Ectodermal cell (in vitro differentiated cells): Measurements from ENCODE around the gene TRIM61.
A peak's percentile ranks its signal among the peaks of the same experiment; 100 is the strongest.
"Not testable (repeated sequence)": the region's sequence is repeated elsewhere in the genome, so short reads cannot be mapped to it uniquely, and the experiment has no call there.

ENCODE experiments used
- H3K27ac ChIP-seq: 2 replicates; pipeline ENCODE4 v1.7.0; 2013; ENCODE audit warnings: mild to moderate bottlenecking, low read depth, low read length; ENCODE audit not compliant: insufficient read depth, poor library complexity, severe bottlenecking
- H3K27me3 ChIP-seq: 2 replicates; pipeline ENCODE4 v1.7.0; 2013; ENCODE audit warnings: mild to moderate bottlenecking, low read length; ENCODE audit not compliant: insufficient read depth, control insufficient read depth, poor library complexity, severe bottlenecking
- H3K36me3 ChIP-seq: one replicate; pipeline ENCODE4 v1.7.0; 2013; ENCODE audit warnings: low read length; ENCODE audit not compliant: control insufficient read depth, insufficient read depth
- H3K4me1 ChIP-seq: one replicate; pipeline ENCODE4 v1.7.0; 2013; ENCODE audit warnings: low read length; ENCODE audit not compliant: control insufficient read depth, insufficient read depth
- H3K4me3 ChIP-seq: 2 replicates; pipeline ENCODE4 v1.7.0; 2013; ENCODE audit warnings: low read depth, low read length, control low read depth; ENCODE audit not compliant: insufficient read depth
- H3K9me3 ChIP-seq: 2 replicates; pipeline ENCODE4 v1.7.0; 2013; ENCODE audit warnings: mild to moderate bottlenecking, low read length, moderate library complexity; ENCODE audit not compliant: control insufficient read depth
- WGBS, 2 experiments: methylation state at CpG; one replicate each; pipeline ENCODE4 v1.1.7; 2013; ENCODE audit warnings: missing lambda C conversion rate in 2 of 2; 5-methylcytosine and 5-hydroxymethylcytosine counted together

TRIM61 gene

GRCh38 chr4:164959421-164959820, 18.0 kb downstream of the TRIM61 start:
- not testable (repeated sequence) for H3K9me3 ChIP-seq, H3K36me3 ChIP-seq, H3K27me3 ChIP-seq, H3K27ac ChIP-seq, H3K4me1 ChIP-seq, H3K4me3 ChIP-seq
- 100% methylated on average over 2 of the region's 3 CpGs; no CpG with 5 or more reads in 1 of the 2 experiments for WGBS, 2 experiments

DNA sequence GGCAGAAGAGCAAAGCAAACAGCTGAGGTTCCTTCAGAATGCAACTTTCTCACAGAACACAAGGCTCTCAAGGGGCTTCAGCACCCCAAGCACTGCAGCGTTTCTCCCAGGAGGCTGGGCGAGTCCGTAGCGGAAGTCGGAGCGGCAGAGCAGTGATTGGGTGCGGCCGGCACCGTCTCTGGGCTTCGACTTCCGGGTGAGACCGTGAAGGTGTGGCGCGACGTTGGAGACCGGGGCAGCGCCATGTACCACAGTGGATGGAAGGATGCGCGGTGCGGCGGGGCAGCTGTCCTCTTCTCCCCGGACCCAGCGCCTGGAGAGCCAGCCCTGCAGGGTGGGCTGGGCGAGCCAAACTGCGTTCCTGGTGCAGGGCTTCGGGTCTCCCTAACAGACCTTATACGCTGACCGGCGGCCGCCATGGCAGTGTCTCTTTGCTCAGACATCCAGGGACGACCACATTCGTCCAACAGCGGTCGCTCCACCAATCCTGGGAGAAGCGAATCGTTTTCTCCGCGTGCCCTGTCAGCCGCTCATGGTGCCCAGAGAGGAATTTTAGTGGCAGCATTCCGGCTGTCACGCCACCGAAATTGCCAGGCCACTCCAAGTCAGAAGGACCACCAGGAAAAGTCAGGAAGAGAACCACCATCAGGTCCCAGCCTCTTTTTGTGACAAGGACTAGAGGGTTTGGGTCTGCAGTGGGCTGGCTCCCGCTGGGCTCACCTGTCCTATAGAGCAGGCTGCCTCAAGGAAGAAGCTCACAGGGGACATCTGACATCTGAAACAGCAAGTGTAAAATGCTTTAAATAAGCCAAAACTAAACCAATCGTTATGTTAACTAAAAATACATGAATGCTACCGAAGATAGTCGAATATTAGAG, 20.5 kb downstream of the TRIM61 start:
- Histone ChIP-seq H3K27me3 (no peaks in the 10 kb centered on the region), H3K36me3 (no peaks in the 10 kb centered on the region), H3K9me3 (no peaks in the 10 kb centered on the region), H3K4me1 (no peaks in the 10 kb centered on the region), H3K4me3 (peak overlapping the region; percentile 68), H3K27ac (no peak overlapping the region)
- WGBS, 2 experiments, result 27 to 28% methylated on average over 46 of the region's 46 CpGs

- H3K4me3 ChIP-seq, result no peak overlapping the region
- H3K36me3 ChIP-seq, result no peaks in the 10 kb centered on the region
- 91 to 95% methylated on average over 3 of the region's 4 CpGs for WGBS, 2 experiments
- H3K9me3 ChIP-seq, result no peaks in the 10 kb centered on the region
- no peaks in the 10 kb centered on the region for H3K27me3 ChIP-seq
- H3K4me1 ChIP-seq, result no peaks in the 10 kb centered on the region
- no peak overlapping the region for H3K27ac ChIP-seq
Measured at GRCh38 chr4:164955107-164955805, 22.2 kb downstream of the TRIM61 start.

GRCh38 chr4:164952551-164952950, 24.9 kb downstream of the TRIM61 start:
- Histone ChIP-seq H3K4me3 (no peak overlapping the region), H3K27ac (no peak overlapping the region), H3K9me3 (no peaks in the 10 kb centered on the region), H3K4me1 (no peaks in the 10 kb centered on the region), H3K36me3 (no peaks in the 10 kb centered on the region), H3K27me3 (no peaks in the 10 kb centered on the region)
- WGBS, 2 experiments, result 94 to 95% methylated on average over 3 of the region's 3 CpGs

DNA sequence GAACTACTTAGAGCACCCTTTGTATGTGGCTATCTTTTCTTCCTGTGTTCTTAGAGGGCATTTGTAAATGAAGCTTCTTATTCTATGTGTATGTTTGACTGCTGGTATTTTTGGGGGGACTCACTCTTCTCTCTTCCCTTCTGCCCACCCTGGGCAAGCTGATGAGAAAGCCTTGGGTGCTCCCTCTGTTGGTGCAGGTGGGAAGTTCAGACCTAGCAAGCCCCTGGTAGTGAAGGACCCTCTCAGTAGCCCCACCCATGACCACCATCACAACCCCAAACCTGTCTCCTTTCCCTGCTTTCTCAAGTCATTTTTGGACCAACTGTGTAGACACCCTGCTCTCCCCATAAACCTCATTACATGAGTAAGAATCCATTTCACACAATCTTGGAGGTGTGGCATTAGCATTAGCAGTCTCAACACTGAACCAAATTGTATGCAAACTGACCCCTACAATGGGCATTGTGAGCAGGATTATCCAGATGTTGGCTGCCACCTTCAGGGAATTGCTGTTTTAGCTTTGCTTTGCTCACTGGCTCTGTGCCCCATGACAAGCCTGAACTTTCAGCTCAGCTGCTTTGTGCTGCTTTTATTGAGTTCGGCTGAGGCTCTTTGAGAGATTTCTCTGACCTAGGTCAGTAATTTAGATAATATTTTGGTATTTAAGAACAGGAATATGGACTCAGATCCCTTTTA, 27.9 kb downstream of the TRIM61 start:
- no peaks in the 10 kb centered on the region for H3K9me3 ChIP-seq
- no peak overlapping the region for H3K4me3 ChIP-seq
- H3K27me3 ChIP-seq, result no peaks in the 10 kb centered on the region
- no peak overlapping the region for H3K27ac ChIP-seq
- whole genome bisulfite sequencing, 2 experiments, result 80 to 87% methylated on average over 1 of the region's 1 CpG
- H3K4me1 ChIP-seq, result no peaks in the 10 kb centered on the region
- no peaks in the 10 kb centered on the region for H3K36me3 ChIP-seq

DNA sequence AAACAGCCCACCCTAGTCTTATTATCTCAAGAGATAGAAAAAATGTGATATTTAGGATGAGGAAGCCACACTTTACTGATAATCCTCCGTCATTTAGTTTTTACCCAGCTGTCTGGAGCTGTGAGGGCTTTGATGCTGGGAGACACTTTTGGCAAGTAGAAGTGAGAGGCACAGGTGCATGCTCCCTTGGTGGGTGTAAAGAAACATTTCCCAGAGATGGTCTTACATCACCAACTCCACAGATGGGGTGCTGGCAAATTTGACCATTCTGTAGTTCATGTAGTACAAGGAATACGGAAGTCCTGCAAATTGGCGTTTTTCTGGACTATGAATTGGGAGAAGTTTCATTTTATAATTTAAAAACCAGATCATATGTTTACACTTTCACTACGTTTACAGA, 28.5 kb downstream of the TRIM61 start:
- no peaks in the 10 kb centered on the region for H3K9me3 ChIP-seq
- WGBS, 2 experiments, result 95 to 100% methylated on average over 2 to 4 of the region's 4 CpGs
- H3K36me3 ChIP-seq, result no peaks in the 10 kb centered on the region
- no peak overlapping the region for H3K4me3 ChIP-seq
- no peaks in the 10 kb centered on the region for H3K27me3 ChIP-seq
- no peak overlapping the region for H3K27ac ChIP-seq
- no peaks in the 10 kb centered on the region for H3K4me1 ChIP-seq

- H3K36me3 ChIP-seq, H3K4me1 ChIP-seq, H3K27me3 ChIP-seq, H3K4me3 ChIP-seq, H3K27ac ChIP-seq, H3K9me3 ChIP-seq: not testable (repeated sequence)
- WGBS, 2 experiments, result 93 to 96% methylated on average over 3 of the region's 3 CpGs
Measured at GRCh38 chr4:164948006-164948405, 29.5 kb downstream of the TRIM61 start.

- H3K9me3 ChIP-seq, result no peaks in the 10 kb centered on the region
- no peak overlapping the region for H3K4me3 ChIP-seq
- H3K27ac ChIP-seq, result no peak overlapping the region
- H3K27me3 ChIP-seq, result no peaks in the 10 kb centered on the region
- no peaks in the 10 kb centered on the region for H3K36me3 ChIP-seq
- 94 to 96% methylated on average over 5 of the region's 5 CpGs for WGBS, 2 experiments
- H3K4me1 ChIP-seq, result no peaks in the 10 kb centered on the region
Measured at GRCh38 chr4:164946810-164947209, 30.6 kb downstream of the TRIM61 start.

GRCh38 chr4:164945146-164945545, 32.3 kb downstream of the TRIM61 start:
- Histone ChIP-seq H3K27me3 (no peaks in the 10 kb centered on the region), H3K27ac (no peak overlapping the region), H3K4me3 (no peak overlapping the region), H3K9me3 (no peaks in the 10 kb centered on the region), H3K4me1 (no peaks in the 10 kb centered on the region), H3K36me3 (no peaks in the 10 kb centered on the region)
- 87 to 90% methylated on average over 5 of the region's 5 CpGs for WGBS, 2 experiments

DNA sequence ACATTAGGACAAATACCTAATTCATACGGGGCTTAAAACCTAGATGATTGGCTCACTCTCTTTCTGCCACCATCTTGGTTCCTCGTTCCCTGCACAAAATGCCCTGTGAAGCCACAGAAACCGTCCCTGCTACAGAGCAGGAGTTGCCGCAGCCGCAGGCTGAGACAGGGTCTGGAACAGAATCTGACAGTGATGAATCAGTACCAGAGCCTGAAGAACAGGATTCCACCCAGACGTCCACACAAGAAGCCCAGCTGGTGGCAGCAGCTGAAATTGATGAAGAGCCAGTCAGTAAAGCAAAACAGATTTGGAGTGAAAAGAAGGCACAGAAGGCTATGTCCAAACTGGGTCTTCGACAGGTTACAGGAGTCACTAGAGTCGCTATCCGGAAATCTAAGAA, 34.3 kb downstream of the TRIM61 start:
- Histone ChIP-seq H3K9me3 (no peaks in the 10 kb centered on the region), H3K4me1 (no peaks in the 10 kb centered on the region), H3K4me3 (no peak overlapping the region), H3K27ac (no peak overlapping the region), H3K27me3 (no peaks in the 10 kb centered on the region), H3K36me3 (no peaks in the 10 kb centered on the region)
- WGBS, 2 experiments, result 91 to 93% methylated on average over 9 of the region's 9 CpGs
